ENCODE results near the gene ZBTB5.
"Not testable (repeated sequence)": the region's sequence is repeated elsewhere in the genome, so short reads cannot be mapped to it uniquely, and the experiment has no call there.

Gene ZBTB5

DNA sequence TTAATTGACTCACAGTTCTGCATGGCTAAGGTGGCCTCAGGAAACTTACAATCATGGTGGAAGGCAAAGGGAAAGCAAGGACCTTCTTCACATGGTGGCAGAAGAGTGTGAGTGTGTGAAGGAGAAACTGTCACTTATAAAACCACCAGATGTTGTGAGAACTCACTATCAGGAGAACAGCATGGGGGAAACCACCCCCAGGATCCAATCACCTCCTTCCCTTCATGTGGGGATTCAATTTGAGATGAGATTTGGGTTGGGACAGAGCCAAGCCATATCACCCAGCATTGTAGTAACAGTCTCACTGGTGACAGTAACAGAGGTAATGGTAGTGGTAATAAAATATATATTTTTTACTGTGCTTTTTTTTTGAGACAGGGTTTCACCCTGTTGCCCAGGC, 18.1 kb downstream of the ZBTB5 start:
- no peak for DNase-seq

DNA sequence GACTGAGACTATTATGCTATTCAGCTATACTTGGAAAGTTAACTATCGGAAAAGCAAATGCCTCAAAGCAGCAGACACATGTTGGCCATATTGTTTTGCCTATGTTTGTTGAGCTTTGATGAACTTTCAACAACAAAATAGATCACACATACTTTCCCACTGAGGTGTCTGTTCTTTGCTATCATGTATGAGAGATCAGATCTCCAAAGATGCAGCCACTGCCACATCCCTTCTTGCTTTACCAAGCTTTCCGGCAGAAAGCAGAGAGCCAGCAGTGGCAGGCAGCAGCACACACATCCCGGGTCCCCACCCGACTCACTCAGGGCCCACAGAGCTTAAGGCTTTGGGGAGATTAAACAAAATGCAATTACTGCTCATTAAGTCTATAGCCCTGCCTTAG, 18.8 kb downstream of the ZBTB5 start:
- no peak for DNase-seq

DNA sequence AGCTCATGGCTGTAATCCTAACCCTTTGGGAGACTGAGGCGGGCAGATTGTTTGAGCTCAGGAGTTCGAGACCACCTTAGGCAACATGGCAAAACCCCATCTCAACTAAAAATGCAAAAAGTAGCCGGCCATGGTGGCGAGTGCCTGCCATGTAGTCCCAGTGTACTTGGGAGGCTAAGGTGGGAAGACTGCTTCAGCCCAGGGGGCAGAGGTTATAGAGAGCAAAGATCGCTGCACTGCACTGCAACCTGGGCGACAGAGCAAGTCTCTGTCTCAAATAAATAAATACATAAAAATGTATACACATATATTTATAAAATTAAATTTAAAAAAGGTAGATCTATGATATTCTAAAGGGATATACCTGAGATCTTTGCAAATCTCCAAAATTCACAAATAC, 19.4 kb downstream of the ZBTB5 start:
- no peak for DNase-seq

- DNase-seq: no peak
Observed at GRCh38 chr9:37444890-37445289, 20.4 kb downstream of the ZBTB5 start.

- no peak for DNase-seq
Observed at GRCh38 chr9:37443566-37443965, 21.7 kb downstream of the ZBTB5 start.

DNA sequence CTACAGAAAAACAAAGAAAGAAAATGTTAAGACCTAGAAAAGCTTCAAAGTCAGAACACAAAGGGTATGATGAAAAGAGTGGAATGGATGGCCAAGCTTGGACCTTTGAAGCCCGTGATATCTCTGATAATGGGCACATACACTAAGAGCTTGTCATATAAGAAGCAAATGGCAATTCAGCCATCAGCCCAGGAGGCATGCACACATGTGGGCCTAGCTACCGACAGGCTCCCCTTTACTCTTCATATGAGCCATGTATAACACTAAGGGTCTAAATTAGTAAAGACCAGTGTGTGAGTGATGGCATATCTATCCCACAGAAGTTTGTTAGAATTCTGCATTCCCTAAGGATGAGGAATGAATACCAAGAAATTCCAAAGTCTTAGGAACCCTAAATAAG, 22.7 kb downstream of the ZBTB5 start:
- DNase-seq: no peak

- DNase-seq: no peak
Observed at GRCh38 chr9:37441776-37442370, 23.4 kb downstream of the ZBTB5 start.

DNA sequence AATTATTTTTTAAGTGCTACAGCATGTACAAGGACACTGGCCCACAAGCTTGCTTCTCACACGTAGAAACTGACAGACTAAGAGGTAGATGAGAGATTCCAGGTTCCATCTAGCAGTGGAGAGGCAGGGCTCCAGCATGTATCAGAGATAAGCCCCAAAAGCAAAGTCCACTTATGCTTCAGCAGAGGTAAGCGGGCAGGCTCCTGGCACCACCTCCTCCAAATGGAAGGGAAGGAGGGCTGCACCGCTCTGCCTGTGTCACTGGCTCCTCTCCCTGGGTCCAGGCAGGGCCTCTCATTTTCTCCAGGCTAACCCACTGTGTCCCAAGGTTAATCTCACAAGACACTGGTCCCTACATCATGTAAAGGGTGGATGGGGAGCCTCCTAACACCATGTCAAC, 26.9 kb downstream of the ZBTB5 start:
- no peak for DNase-seq

DNA sequence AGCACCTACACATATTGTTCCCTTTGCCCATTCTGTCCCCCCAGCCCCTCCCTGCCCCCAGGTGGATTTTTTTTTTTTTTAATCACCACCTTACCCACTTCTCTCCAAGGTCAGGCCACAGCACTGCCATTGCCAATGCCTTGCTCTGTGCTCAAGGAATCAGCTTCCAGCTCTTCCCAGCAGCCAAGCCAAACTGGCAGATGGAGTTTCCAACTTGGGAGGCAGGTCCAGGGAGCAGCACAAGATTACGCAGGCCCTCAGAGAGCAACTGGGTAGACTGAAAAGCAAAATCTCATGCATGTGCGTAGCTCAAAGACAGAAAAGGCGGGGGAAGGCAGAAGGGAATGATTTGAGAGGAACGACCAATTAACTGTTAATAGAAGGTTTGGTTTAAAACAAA, 27.6 kb downstream of the ZBTB5 start:
- DNase-seq: no peak

- DNase-seq: no peak
Observed at GRCh38 chr9:37437010-37437409, 28.2 kb downstream of the ZBTB5 start.

DNA sequence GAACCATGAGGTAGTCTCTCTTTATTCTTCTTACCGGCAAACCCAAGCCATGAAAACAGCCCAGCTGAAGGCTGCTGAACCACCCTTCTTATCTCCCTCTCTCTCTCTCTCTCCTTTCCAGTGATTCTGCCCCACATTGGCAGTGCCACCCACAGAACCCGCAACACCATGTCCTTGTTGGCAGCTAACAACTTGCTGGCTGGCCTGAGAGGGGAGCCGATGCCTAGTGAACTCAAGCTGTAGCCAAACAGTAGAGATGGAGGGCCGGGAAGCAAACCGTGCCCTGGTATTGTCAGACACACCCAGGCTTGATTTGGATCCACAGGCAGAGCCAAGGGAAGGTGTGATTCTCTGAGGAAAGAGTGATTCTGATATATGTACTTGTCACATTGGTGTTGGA, 28.7 kb downstream of the ZBTB5 start:
- no peak for DNase-seq

GRCh38 chr9:37433867-37434371, 31.3 kb downstream of the ZBTB5 start:
- DNase-seq: no peak

DNA sequence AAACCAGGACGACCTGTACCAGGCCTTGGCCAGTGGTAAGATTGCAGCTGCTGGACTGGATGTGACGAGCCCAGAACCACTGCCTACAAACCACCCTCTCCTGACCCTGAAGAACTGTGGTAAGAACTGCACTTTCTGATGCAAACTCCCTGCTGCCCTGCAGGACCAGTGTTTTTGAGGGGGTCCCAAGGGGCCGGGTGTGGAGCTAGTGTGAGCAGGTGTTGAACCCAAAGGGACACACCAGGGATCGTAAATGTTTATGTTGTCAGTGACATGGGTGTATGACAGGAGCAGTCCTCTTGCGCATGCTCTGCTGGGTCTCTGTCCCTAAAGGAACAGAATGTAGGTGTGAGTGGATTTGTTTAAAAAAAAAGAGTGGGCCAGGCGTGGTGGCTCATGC, 33.2 kb downstream of the ZBTB5 start:
- DNase-seq: no peak

- DNase-seq: no peak
Observed at GRCh38 chr9:37430841-37431597, 34.2 kb downstream of the ZBTB5 start.

GRCh38 chr9:37429441-37430285, 35.6 kb downstream of the ZBTB5 start:
- DNase-seq: no peak

DNA sequence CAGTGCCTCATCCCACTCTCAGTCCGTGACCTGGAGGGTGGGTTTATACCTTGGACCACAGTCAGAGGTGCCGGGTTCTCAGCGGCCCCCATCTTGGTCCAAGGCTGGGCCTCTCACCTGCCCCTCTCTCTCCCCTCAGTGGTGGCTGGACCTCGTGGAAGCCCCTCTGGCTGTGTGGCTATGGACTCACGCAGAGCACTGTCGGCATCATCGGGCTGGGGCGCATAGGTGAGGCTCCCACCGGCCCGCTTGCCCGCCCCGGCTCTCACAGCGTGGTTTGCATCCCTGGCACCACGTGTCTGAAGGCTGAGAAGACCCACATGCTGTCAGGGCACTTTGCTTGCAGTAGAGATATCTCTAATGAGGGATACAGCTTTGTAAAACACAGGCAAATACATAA, 36.9 kb downstream of the ZBTB5 start:
- DNase-seq: no peak

GRCh38 chr9:37426846-37427245, 38.4 kb downstream of the ZBTB5 start:
- DNase-seq: no peak

DNA sequence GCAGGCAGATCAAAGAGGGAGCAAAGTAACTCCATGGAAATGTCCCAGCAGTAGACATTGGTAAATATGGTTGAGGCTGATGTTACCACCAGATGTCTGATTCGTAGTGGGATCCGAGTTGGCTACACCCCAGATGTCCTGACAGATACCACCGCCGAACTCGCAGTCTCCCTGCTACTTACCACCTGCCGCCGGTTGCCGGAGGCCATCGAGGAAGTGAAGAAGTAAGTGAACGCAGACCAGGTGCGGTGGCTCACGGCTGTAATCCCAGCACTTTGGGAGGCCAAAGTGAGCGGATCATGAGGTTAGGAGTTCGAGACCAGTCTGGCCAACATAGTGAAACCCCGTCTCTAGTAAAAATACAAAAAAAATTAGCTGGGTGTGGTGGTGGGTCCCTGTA, 38.8 kb downstream of the ZBTB5 start:
- DNase-seq: not testable (repeated sequence)

GRCh38 chr9:37425298-37425752, 39.9 kb downstream of the ZBTB5 start:
- DNase-seq: no peak

DNA sequence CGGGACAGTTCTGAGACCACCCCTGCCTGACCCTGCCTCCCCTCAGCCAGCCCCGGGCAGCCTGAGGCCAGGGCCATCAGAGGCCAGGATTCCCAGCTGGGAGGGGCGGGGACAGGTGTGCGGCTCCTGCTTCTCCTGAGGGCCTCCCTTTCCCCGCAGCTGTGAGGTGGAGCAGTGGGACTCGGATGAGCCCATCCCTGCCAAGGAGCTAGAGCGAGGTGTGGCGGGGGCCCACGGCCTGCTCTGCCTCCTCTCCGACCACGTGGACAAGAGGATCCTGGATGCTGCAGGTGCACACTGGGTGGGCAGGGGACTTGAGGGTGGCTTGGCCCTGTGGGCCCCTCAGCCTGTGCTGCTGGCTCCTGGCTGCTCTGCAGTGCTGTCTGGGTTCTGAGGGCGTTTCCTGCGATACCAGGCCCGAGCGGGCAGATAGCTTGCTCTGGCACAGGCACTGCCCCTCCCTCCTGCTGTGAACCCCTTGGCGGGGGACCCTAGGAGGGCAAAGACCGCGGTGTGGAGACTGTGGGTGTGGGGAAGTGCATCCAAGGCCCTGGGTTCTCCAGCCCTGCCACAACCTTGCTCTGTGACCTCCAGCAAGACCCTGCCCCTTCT, 40.5 kb downstream of the ZBTB5 start:
- DNase-seq: no peak

DNA sequence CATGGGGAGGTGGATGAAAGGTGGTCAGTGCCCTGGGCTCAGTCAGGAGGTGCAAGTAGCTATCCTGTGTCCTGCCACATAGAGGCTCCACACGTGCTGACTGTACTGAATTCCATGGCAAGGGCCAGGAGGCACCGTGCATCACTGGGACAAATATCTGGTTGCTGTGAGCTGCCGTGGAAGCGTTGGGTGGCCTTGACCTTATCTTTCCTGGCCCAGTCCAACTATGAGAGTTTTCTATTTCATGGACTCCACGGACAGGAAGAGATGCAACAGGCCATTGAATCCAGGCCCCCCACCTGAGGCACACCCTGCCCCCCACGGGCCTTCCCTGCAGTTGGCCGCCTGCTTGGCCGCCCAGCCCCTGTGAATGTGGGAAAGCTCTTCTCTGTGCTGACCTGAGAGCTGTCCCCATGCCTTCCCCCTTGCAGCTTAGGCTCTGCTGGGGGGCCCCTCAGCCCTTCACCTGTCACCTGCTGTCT, 41.0 kb downstream of the ZBTB5 start:
- no peak for DNase-seq

- DNase-seq: no peak
Observed at GRCh38 chr9:37423508-37423907, 41.7 kb downstream of the ZBTB5 start.
